A549 (cell line): Measurements from ENCODE around the gene CCDC50.

ENCODE experiments used
- MAFK ChIP-seq: fragments of 450-650 bp; IDR thresholded peaks from 2 replicates; pipeline ENCODE4 v1.6.1; 2014; ENCODE audit not compliant: partially characterized antibody
- POLR2A ChIP-seq: IDR thresholded peaks from 2 replicates; pipeline ENCODE4 v1.6.1; 2012; ENCODE audit warnings: mild to moderate bottlenecking, low read length
- TF ChIP-seq, protein P1 (sequence below): fragments of >200 bp; sonication (Bioruptor Twin); formaldehyde crosslinking; IDR thresholded peaks from 3 replicates; pipeline ENCODE4 v1.5.1; 2016

DNA sequence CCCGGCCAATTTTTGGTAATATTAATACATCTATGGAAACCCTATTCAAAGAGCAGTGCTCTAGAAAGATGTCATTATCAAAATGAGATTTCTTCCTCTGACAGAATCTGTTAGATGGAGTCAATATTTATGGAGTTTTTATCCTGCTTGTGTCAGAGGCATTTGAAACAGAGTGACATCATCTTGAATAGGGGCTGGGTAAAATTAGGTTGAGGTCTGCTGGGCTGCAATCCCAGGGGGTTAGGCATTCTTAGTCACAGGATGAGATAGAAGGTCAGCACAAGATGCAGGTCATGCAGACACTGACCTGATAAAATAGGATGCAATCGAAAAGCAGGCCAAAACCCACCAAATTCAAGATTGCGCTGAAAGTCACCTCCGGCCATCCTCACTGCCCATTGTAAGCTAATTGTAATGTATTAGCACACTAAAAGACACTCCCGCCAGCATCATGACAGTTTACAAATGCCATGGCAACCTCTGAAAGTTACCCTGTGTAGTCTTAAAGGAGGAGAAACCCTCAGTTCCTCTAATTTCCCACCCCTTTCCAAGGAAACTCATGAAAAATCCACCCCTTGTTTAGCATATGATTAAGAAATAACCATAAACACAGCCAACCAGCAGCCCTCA lies 27.3 kb upstream of the CCDC50 start:
- TF ChIP-seq, protein P1, sequence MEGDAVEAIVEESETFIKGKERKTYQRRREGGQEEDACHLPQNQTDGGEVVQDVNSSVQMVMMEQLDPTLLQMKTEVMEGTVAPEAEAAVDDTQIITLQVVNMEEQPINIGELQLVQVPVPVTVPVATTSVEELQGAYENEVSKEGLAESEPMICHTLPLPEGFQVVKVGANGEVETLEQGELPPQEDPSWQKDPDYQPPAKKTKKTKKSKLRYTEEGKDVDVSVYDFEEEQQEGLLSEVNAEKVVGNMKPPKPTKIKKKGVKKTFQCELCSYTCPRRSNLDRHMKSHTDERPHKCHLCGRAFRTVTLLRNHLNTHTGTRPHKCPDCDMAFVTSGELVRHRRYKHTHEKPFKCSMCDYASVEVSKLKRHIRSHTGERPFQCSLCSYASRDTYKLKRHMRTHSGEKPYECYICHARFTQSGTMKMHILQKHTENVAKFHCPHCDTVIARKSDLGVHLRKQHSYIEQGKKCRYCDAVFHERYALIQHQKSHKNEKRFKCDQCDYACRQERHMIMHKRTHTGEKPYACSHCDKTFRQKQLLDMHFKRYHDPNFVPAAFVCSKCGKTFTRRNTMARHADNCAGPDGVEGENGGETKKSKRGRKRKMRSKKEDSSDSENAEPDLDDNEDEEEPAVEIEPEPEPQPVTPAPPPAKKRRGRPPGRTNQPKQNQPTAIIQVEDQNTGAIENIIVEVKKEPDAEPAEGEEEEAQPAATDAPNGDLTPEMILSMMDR, result no peak
- TF ChIP-seq POLR2A, result no peak
- no peak for TF ChIP-seq MAFK
